Kidney epithelial cell (primary cell): ENCODE results near the gene ABLIM3. TPM values are rescaled to one million over a fixed set of nuclear protein-coding genes. Genes with fewer than 3 reads are reported as not detected.

Experiments
- DNase-seq: peaks from one replicate; pipeline ENCODE4 v3.0.0-alpha.2; 2010; ENCODE audit warnings: low read depth
- H3K27me3 ChIP-seq: 2 replicates; pipeline ENCODE4 v1.6.0; 2011; ENCODE audit warnings: low read length; ENCODE audit not compliant: control insufficient read depth, insufficient read depth
- H3K36me3 ChIP-seq: 2 replicates; pipeline ENCODE4 v1.5.1; 2011; ENCODE audit warnings: low read length; ENCODE audit not compliant: control insufficient read depth, insufficient read depth
- H3K4me3 ChIP-seq: 2 replicates; pipeline ENCODE4 v1.5.1; 2011; ENCODE audit warnings: low read depth, mild to moderate bottlenecking, control low read depth, low read length
- total RNA-seq: library from RNA; depleted of rRNA; stranded (reverse); fragments of >200 nt; gene quantifications from 2 replicates; pipeline ENCODE4 v1.2.3, GENCODE V29; 2015
- TF ChIP-seq, protein P1 (sequence below): IDR thresholded peaks from 2 replicates; pipeline ENCODE4 v1.5.1; 2011; ENCODE audit warnings: mild to moderate bottlenecking, moderate library complexity, low read length, control low read depth, inconsistent platforms; ENCODE audit not compliant: insufficient read depth, poor library complexity, severe bottlenecking

The ABLIM3 gene
- total RNA-seq, 1 donor from 2014 or later = 35.2 TPM

GRCh38 chr5:149274939-149275338 lies 133.6 kb downstream of the ABLIM3 start:
- TF ChIP-seq, protein P1, sequence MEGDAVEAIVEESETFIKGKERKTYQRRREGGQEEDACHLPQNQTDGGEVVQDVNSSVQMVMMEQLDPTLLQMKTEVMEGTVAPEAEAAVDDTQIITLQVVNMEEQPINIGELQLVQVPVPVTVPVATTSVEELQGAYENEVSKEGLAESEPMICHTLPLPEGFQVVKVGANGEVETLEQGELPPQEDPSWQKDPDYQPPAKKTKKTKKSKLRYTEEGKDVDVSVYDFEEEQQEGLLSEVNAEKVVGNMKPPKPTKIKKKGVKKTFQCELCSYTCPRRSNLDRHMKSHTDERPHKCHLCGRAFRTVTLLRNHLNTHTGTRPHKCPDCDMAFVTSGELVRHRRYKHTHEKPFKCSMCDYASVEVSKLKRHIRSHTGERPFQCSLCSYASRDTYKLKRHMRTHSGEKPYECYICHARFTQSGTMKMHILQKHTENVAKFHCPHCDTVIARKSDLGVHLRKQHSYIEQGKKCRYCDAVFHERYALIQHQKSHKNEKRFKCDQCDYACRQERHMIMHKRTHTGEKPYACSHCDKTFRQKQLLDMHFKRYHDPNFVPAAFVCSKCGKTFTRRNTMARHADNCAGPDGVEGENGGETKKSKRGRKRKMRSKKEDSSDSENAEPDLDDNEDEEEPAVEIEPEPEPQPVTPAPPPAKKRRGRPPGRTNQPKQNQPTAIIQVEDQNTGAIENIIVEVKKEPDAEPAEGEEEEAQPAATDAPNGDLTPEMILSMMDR = no peak
- DNase-seq = no peak
- no peaks in the 10 kb centered on the region for H3K36me3 ChIP-seq
- H3K4me3 ChIP-seq = no peak overlapping the region
- H3K27me3 ChIP-seq = no peaks in the 10 kb centered on the region

DNA sequence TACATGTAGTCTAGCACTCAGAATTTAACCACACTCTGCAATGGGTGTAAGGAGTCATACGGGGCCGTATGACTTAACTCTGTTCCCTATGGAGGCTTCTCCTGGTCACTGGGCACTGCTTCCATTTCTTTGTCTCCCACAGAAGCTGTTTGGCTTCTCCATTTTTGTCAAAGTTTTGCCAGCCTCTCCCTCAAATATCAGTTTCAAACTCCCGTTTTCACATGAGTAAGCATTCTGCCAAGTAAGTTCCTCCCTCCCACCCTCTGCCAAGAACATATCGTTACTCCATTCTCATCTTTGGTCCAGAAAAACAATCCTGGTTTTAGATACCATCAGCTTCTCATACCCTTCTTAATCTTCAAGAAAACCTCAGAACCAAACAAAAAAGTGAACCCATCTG lies 136.5 kb downstream of the ABLIM3 start:
- DNase-seq = no peak
- TF ChIP-seq, protein P1 = no peak
- Histone ChIP-seq H3K4me3 (no peak overlapping the region), H3K27me3 (no peaks in the 10 kb centered on the region), H3K36me3 (no peaks in the 10 kb centered on the region)

DNA sequence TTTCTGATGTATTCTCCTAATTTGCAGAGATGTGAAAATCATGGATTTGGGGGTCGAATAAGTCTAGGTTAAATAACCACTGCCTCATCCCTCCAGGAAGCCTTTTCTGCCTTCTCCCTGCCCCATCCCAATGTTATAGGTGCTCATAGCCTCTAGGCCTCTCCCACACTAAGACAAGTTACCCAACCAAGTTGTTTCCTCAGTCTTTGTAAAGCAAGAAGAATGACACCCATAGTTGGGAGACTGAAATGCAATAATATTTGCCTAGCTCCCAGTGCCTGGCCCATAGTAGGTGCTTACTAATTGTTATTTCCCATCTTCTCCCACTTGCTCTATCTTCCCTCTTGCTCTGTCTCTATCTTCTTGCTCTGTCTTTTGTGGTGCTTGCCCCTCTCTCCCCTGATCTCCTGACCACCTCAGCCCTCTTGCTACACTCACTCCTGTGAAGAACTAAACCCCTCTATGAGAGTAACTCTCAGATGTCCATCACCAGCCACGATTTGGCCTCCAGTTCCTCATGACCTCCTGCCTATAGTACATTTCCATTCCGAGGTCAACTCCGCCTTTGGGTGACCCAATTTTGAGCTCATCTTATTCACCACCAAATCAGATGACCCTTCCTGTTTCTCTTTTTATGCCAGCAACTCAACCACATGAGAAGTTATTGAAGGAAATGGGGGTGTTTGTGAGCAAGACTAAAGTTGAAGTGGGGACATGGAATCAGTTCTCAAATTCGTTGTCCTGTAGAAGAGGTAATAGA lies 137.3 kb downstream of the ABLIM3 start:
- Histone ChIP-seq H3K27me3 (no peaks in the 10 kb centered on the region), H3K4me3 (no peak overlapping the region), H3K36me3 (no peaks in the 10 kb centered on the region)
- TF ChIP-seq, protein P1 = no peak
- DNase-seq = no peak

DNA sequence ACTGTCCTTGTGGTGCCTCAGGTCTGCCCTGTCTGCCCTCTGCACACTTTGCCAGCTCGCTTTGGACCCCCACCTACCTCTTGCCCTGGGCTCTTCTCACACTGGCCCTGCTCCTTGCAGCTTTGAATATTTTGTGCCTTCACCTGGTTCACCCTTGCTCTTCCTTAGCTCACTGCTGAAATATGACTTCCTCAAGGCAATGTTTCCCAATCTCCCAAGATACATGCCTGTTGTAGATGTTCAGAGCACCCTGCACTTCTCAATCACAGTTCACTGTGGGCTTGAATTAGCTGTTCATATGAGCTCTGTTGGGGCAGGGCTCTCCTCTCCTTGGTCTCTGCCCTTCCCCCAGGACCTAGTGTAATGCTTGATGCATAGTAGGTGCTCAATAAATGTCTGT lies 138.4 kb downstream of the ABLIM3 start:
- Histone ChIP-seq H3K36me3 (no peaks in the 10 kb centered on the region), H3K4me3 (no peak overlapping the region), H3K27me3 (no peaks in the 10 kb centered on the region)
- TF ChIP-seq, protein P1 = no peak
- DNase-seq = no peak

DNA sequence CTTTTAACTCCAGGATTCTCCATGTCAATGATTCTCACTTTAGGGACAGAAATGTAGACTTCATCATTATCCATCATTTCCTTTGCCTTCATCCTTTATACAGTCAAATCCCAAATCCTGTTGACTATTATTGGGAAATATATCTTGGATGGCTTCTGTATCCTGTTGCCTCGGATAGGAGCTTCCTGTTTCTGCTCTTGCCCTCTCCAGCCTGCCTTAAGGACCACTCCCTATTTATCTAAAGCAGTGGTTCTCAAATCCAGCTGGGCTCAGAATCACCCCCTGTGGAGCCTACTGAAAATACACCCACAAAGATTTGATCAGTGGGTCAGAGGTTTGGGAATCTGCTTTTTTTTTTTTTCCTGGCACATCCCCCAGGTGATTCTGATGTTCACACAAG lies 138.8 kb downstream of the ABLIM3 start:
- no peak for DNase-seq
- H3K27me3 ChIP-seq = no peaks in the 10 kb centered on the region
- H3K36me3 ChIP-seq = no peaks in the 10 kb centered on the region
- H3K4me3 ChIP-seq = no peak overlapping the region
- TF ChIP-seq, protein P1 = no peak

- TF ChIP-seq, protein P1 = no peak
- DNase-seq = no peak
- Histone ChIP-seq H3K4me3 (no peak overlapping the region), H3K36me3 (no peaks in the 10 kb centered on the region), H3K27me3 (no peaks in the 10 kb centered on the region)
Measured at GRCh38 chr5:149280802-149281201, 139.5 kb downstream of the ABLIM3 start.
